ENCODE results near the gene CCDC14. TPM values are rescaled to one million over a fixed set of nuclear protein-coding genes. Genes with fewer than 3 reads are reported as not detected.

The CCDC14 gene
- total and polyA plus RNA-seq, 2 experiments from 2014 or later: 52.5 to 113 TPM

DNA sequence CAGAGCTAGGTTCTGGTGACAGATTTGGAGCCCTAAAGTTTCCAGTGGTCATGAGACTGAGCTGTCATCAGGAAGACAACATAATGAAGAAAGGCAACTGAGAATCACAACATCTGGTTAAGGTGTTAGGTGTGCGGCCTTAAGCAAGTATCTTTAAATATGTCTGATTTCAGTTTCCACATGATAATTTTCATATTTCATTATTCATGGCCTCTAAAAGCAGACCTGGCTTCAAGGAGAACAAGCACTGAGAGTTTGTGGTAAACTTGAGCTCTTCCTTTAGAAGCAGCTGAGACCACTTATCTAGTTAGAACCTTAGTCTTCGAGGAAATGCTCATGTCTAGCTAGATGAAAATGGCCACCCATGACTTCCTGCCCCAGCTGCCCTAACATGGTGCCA, 51.2 kb downstream of the CCDC14 start (continued):
- TF ChIP-seq ZNF331 (CRISPR knock-in tag; IDR thresholded peaks at IDR 0.05; ENCODE audit: low read depth) (no peak), JUNB (IDR thresholded peaks at IDR 0.05; ENCODE audit: unreplicated experiment) (no peak), NANOG (IDR thresholded peaks at IDR 0.05; ENCODE audit: borderline replicate concordance) (no peak), EZH2phosphoT487 (IDR thresholded peaks at IDR 0.05; ENCODE audit: unreplicated experiment) (no peak), POLR2AphosphoS5 (IDR thresholded peaks at IDR 0.05; ENCODE audit: low read depth) (no peak), EZH2 (IDR thresholded peaks at IDR 0.05; ENCODE audit: low read depth, unreplicated experiment) (no peak)
- TF ChIP-seq, protein P1, sequence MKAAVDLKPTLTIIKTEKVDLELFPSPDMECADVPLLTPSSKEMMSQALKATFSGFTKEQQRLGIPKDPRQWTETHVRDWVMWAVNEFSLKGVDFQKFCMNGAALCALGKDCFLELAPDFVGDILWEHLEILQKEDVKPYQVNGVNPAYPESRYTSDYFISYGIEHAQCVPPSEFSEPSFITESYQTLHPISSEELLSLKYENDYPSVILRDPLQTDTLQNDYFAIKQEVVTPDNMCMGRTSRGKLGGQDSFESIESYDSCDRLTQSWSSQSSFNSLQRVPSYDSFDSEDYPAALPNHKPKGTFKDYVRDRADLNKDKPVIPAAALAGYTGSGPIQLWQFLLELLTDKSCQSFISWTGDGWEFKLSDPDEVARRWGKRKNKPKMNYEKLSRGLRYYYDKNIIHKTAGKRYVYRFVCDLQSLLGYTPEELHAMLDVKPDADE (IDR thresholded peaks at IDR 0.05): no peak

DNA sequence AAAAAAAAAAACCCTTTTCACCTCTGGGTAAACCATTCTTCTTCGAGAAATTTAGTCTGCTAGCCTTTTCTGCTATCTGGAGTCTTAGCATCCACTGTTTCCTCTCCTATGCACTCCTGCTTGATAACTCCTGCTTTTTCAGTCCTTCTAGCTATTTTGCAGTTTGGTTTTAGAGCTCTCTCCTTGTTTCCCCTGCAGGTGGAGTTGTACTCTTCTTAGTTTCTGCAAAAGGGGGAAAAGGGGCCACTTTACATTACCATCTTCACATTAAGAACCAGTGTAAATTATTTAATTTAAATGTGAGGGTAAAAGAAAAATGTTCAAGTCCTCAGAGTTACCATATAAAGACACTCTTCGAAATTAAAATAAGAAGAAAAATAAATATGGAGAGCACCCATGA, 53.3 kb downstream of the CCDC14 start:
- Histone ChIP-seq H3K27me3 (ENCODE audit: insufficient read depth) (no peaks in the 10 kb centered on the region), H3K27ac (ENCODE audit: low read depth) (no peak overlapping the region), H3K4me1 (ENCODE audit: insufficient read depth) (no peaks in the 10 kb centered on the region), H3F3A (replicated peaks; ENCODE audit: low read depth) (no peaks in the 10 kb centered on the region), H3K36me3 (ENCODE audit: insufficient read depth) (no peaks in the 10 kb centered on the region), H3K79me2 (replicated peaks; ENCODE audit: insufficient read depth) (no peaks in the 10 kb centered on the region), H3K4me3 (no peak overlapping the region), H4K20me1 (replicated peaks; ENCODE audit: insufficient read depth) (no peaks in the 10 kb centered on the region), H2AFZ (no peak overlapping the region), H3K4me2 (no peak overlapping the region), H3K9me2 (ENCODE audit: insufficient read depth) (no peaks in the 10 kb centered on the region)
- H3K4me3 Mint-ChIP-seq: no peak overlapping the region
- TF ChIP-seq, protein P2, sequence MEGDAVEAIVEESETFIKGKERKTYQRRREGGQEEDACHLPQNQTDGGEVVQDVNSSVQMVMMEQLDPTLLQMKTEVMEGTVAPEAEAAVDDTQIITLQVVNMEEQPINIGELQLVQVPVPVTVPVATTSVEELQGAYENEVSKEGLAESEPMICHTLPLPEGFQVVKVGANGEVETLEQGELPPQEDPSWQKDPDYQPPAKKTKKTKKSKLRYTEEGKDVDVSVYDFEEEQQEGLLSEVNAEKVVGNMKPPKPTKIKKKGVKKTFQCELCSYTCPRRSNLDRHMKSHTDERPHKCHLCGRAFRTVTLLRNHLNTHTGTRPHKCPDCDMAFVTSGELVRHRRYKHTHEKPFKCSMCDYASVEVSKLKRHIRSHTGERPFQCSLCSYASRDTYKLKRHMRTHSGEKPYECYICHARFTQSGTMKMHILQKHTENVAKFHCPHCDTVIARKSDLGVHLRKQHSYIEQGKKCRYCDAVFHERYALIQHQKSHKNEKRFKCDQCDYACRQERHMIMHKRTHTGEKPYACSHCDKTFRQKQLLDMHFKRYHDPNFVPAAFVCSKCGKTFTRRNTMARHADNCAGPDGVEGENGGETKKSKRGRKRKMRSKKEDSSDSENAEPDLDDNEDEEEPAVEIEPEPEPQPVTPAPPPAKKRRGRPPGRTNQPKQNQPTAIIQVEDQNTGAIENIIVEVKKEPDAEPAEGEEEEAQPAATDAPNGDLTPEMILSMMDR (conservative IDR thresholded peaks at IDR 0.05; ENCODE audit: low read depth in 2 of 2): peak; percentile 47 to 57
- no peak for TF ChIP-seq CREB1 (CRISPR knock-in tag; IDR thresholded peaks at IDR 0.05; ENCODE audit: low read depth)
- H3K27ac Mint-ChIP-seq: no peak overlapping the region
- DNase-seq (ENCODE audit: low spot score) (peak; percentile 56), ATAC-seq (peak; percentile 52; the same call in 2 of the 3 replicates)
- no peaks in the 10 kb centered on the region for H3K9me3 Mint-ChIP-seq
- H3K27me3 Mint-ChIP-seq (ENCODE audit: insufficient read depth, low read depth, poor library complexity): peaks cover 1% of the 10 kb centered on the region
- no peaks in the 10 kb centered on the region for H3K36me3 Mint-ChIP-seq (ENCODE audit: low read depth)
- H3K4me1 Mint-ChIP-seq: peaks cover 3% of the 10 kb centered on the region; the same call in 1 of the 3 replicates

DNA sequence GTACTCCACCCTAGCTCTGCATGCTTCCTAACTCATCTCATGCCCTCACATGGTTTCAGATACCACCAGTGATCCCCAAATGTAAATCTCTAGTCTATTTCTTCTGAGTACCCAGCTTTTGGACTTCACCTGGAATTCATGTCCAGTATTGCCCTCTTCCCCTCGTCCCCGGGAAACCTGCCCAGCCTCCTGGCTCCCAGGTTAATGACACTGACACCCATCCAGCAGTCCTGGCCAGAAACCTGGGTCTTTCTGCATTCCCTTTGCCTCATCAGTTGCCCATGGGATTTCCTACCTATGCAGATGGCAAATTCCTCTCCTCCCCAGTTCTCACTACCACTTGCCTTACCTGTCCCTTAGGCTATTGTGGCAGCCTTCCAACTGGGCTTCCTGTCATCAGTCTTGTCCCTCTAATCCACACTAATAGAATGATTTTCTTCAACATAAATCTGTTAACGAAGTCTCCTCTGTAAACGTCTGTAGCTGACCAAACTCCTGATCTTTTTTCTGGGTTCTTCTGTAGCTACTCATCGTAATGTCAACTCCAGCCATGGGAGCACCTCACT, 61.6 kb downstream of the CCDC14 start:
- H3K79me2 ChIP-seq (replicated peaks; ENCODE audit: insufficient read depth): no peaks in the 10 kb centered on the region
- H3K27me3 ChIP-seq (ENCODE audit: insufficient read depth): no peaks in the 10 kb centered on the region
- no peak overlapping the region for H3K4me3 Mint-ChIP-seq
- H2AFZ ChIP-seq: peak overlapping the region; percentile 11; the same call in 1 of the 2 replicates
- H3K27ac Mint-ChIP-seq: no peak overlapping the region
- ATAC-seq (no peak), DNase-seq (ENCODE audit: low spot score) (no peak)
- H3K36me3 ChIP-seq (ENCODE audit: insufficient read depth): no peaks in the 10 kb centered on the region
- TF ChIP-seq POLR2AphosphoS5 (IDR thresholded peaks at IDR 0.05; ENCODE audit: low read depth) (no peak), JUNB (IDR thresholded peaks at IDR 0.05; ENCODE audit: unreplicated experiment) (no peak)
- H3K9me3 Mint-ChIP-seq: peaks cover 2% of the 10 kb centered on the region; the same call in 1 of the 3 replicates
- no peaks in the 10 kb centered on the region for H3K4me1 ChIP-seq (ENCODE audit: insufficient read depth)
- no peaks in the 10 kb centered on the region for H3K9me2 ChIP-seq (ENCODE audit: insufficient read depth)
- no peak overlapping the region for H3K4me3 ChIP-seq
- H3K27ac ChIP-seq (ENCODE audit: low read depth): no peak overlapping the region
- peaks cover 2% of the 10 kb centered on the region for H3K27me3 Mint-ChIP-seq (ENCODE audit: insufficient read depth, low read depth, poor library complexity)
- H3K4me1 Mint-ChIP-seq: no peaks in the 10 kb centered on the region
- H3K4me2 ChIP-seq: no peak overlapping the region
- H3K36me3 Mint-ChIP-seq (ENCODE audit: low read depth): no peaks in the 10 kb centered on the region
- H4K20me1 ChIP-seq (replicated peaks; ENCODE audit: insufficient read depth): no peaks in the 10 kb centered on the region
- no peaks in the 10 kb centered on the region for H3F3A ChIP-seq (replicated peaks; ENCODE audit: low read depth)
